Liver (tissue), 9 donors: Measurements from ENCODE around the gene TANC1. TPM values are rescaled to one million over a fixed set of nuclear protein-coding genes. Genes with fewer than 3 reads are reported as not detected.

ENCODE experiments used
- DNase-seq: peaks from one replicate; pipeline ENCODE4 v3.0.0-alpha.2; 2017; ENCODE audit warnings: low spot score
- H3K27ac ChIP-seq, 2 donors: one replicate each; pipeline ENCODE4 v1.7.0; 2013; ENCODE audit warnings: inconsistent platforms in 2 of 2, low read length in 2 of 2, control low read depth in 1 of 2, low read depth in 1 of 2, mild to moderate bottlenecking in 1 of 2
- H3K27me3 ChIP-seq, 4 donors: one replicate each; pipeline versions ENCODE4 v1.6.1 to v1.7.0; 2013; ENCODE audit warnings: low read length in 3 of 4, inconsistent platforms in 1 of 4, mild to moderate bottlenecking in 1 of 4, moderate library complexity in 1 of 4; ENCODE audit not compliant: control insufficient read depth in 4 of 4, insufficient read depth in 4 of 4
- H3K36me3 ChIP-seq, 4 donors: one replicate each; pipeline versions ENCODE4 v1.6.1 to v1.7.0; 2013; ENCODE audit warnings: low read length in 3 of 4, mild to moderate bottlenecking in 3 of 4, low read depth in 1 of 4, moderate library complexity in 1 of 4; ENCODE audit not compliant: control insufficient read depth in 4 of 4, insufficient read depth in 3 of 4
- H3K4me1 ChIP-seq, 4 donors: one replicate each; pipeline versions ENCODE4 v1.6.1 to v1.7.0; 2013; ENCODE audit warnings: low read length in 3 of 4, mild to moderate bottlenecking in 3 of 4, moderate library complexity in 1 of 4; ENCODE audit not compliant: control insufficient read depth in 4 of 4, insufficient read depth in 4 of 4
- H3K4me3 ChIP-seq, 3 donors: one replicate each; pipeline versions ENCODE4 v1.6.1 to v1.7.0; 2013; ENCODE audit warnings: low read length in 3 of 3, control low read depth in 1 of 3, low read depth in 1 of 3, mild to moderate bottlenecking in 1 of 3
- H3K9ac ChIP-seq, 2 donors: one replicate each; pipeline ENCODE4 v1.7.0; 2013; ENCODE audit warnings: low read length in 2 of 2, mild to moderate bottlenecking in 2 of 2, moderate library complexity in 2 of 2, control low read depth in 1 of 2, low read depth in 1 of 2
- H3K9me3 ChIP-seq, 4 donors: one replicate each; pipeline versions ENCODE4 v1.6.1 to v1.7.0; 2013; ENCODE audit warnings: low read length in 3 of 4; ENCODE audit not compliant: control insufficient read depth in 4 of 4
- EGR1 ChIP-seq, 2 donors: IDR thresholded peaks; 2 replicates each; pipeline ENCODE4 v1.6.1; 2016 to 2018; ENCODE audit warnings: antibody characterized with exemption in 2 of 2, low read depth in 2 of 2
- FOXA1 ChIP-seq: IDR thresholded peaks from 2 replicates; pipeline ENCODE4 v1.6.1; 2016; ENCODE audit warnings: antibody characterized with exemption
- FOXA2 ChIP-seq: IDR thresholded peaks from 2 replicates; pipeline ENCODE4 v1.6.1; 2016; ENCODE audit warnings: antibody characterized with exemption
- GABPA ChIP-seq, 2 donors: IDR thresholded peaks in 1 of 2; conservative IDR thresholded peaks in 1 of 2; 2 replicates each; pipeline ENCODE4 v1.6.1; 2016; ENCODE audit warnings: antibody characterized with exemption in 2 of 2, mild to moderate bottlenecking in 1 of 2, moderate library complexity in 1 of 2
- HNF4A ChIP-seq, 2 donors: conservative IDR thresholded peaks; 2 replicates each; pipeline ENCODE4 v1.6.1; 2016; ENCODE audit warnings: antibody characterized with exemption in 2 of 2, mild to moderate bottlenecking in 2 of 2
- HNF4G ChIP-seq: IDR thresholded peaks from 2 replicates; pipeline ENCODE4 v1.6.1; 2016; ENCODE audit warnings: antibody characterized with exemption
- JUND ChIP-seq, 2 donors: IDR thresholded peaks; 2 replicates each; pipeline ENCODE4 v1.6.1; 2016; ENCODE audit warnings: antibody characterized with exemption in 2 of 2
- NR2F2 ChIP-seq: IDR thresholded peaks from 2 replicates; pipeline ENCODE4 v1.6.1; 2016; ENCODE audit warnings: antibody characterized with exemption
- RAD21 ChIP-seq, 2 donors: IDR thresholded peaks; 2 replicates each; pipeline ENCODE4 v1.6.1; 2016; ENCODE audit warnings: antibody characterized with exemption in 2 of 2, mild to moderate bottlenecking in 2 of 2
- RXRA ChIP-seq, 2 donors: IDR thresholded peaks; 2 replicates each; pipeline ENCODE4 v1.6.1; 2017 to 2018; ENCODE audit warnings: antibody characterized with exemption in 2 of 2, mild to moderate bottlenecking in 1 of 2
- SP1 ChIP-seq: IDR thresholded peaks from 2 replicates; pipeline ENCODE4 v1.6.1; 2018; ENCODE audit warnings: antibody characterized with exemption, mild to moderate bottlenecking
- TAF1 ChIP-seq: conservative IDR thresholded peaks from 2 replicates; pipeline ENCODE4 v1.6.1; 2016; ENCODE audit warnings: antibody characterized with exemption, mild to moderate bottlenecking
- YY1 ChIP-seq: IDR thresholded peaks from 2 replicates; pipeline ENCODE4 v1.6.1; 2016; ENCODE audit warnings: antibody characterized with exemption, mild to moderate bottlenecking
- WGBS: extraction: QIAGEN DNeasy Blood & Tissue Kit; methylation state at CpG from one replicate; pipeline ENCODE4 v1.1.7; 2013; 5-methylcytosine and 5-hydroxymethylcytosine counted together
- polyA plus RNA-seq, 2 donors: library from polyadenylated mRNA; stranded (reverse) in 1 of 2; unstranded in 1 of 2; fragments of 200-250 nt in 1 of 2; fragments of >200 nt in 1 of 2; fragmentation: Nextera tagmentation in 1 of 2; extraction: Ambion mirVana in 1 of 2; gene quantifications; one replicate each; pipeline versions ENCODE4 v1.2.1 to v1.2.3, GENCODE V29; 2013 to 2015
- total RNA-seq, 2 donors: library from RNA; depleted of rRNA; stranded (reverse); fragments of >200 nt; gene quantifications; one replicate each; pipeline ENCODE4 v1.2.3, GENCODE V29; 2014
- TF ChIP-seq, protein P1 (sequence below): IDR thresholded peaks from 2 replicates; pipeline ENCODE4 v1.6.1; 2016; ENCODE audit warnings: antibody characterized with exemption
- TF ChIP-seq, protein P2 (sequence below): fragments of 150-350 bp; IDR thresholded peaks from 2 replicates; pipeline ENCODE4 v1.5.1; 2017; ENCODE audit warnings: improper control_type of control experiment, low read depth, low read length; ENCODE audit not compliant: missing input control
- TF ChIP-seq, protein P3 (sequence below): IDR thresholded peaks from 2 replicates; pipeline ENCODE4 v1.6.1; 2016; ENCODE audit warnings: antibody characterized with exemption, mild to moderate bottlenecking
- TF ChIP-seq, protein P4 (sequence below): IDR thresholded peaks from 2 replicates; pipeline ENCODE4 v1.6.1; 2016; ENCODE audit warnings: antibody characterized with exemption
- TF ChIP-seq, protein P5 (sequence below): IDR thresholded peaks from 2 replicates; pipeline ENCODE4 v1.6.1; 2016; ENCODE audit warnings: antibody characterized with exemption
- donor health status: healthy.
- donor health status: healthy.
- donor health status: healthy.
- donor health status: healthy.
- donor health status: healthy.

The TANC1 gene
- total and polyA plus RNA-seq, 4 donors, result 3.7 to 17.7 (median 5.2) TPM

DNA sequence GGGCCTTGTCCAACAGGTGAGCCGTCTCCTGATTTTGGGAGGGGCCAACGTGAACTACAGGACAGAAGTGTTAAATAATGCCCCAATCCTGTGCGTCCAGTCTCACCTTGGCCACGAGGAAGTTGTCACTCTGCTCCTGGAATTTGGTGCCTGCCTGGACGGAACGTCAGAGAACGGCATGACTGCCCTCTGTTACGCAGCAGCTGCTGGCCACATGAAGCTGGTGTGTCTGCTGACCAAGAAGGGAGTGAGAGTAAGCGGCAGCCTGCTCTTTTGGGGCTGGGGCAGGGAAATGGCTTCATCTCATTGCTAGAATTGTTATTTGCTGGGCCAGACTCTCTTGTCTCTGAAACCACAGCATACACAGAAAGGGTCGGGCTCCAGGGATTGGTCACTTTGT lies 225.8 kb downstream of the TANC1 start:
- Histone ChIP-seq H3K27me3 (no peaks in the 10 kb centered on the region), H3K9me3 (no peaks in the 10 kb centered on the region), H3K36me3 (peaks cover 0 to 15% (median 4%) of the 10 kb centered on the region in 4 donors), H3K9ac (no peak overlapping the region), H3K4me1 (no peaks in the 10 kb centered on the region), H3K27ac (no peak overlapping the region), H3K4me3 (no peak overlapping the region)
- TF ChIP-seq, protein P1, sequence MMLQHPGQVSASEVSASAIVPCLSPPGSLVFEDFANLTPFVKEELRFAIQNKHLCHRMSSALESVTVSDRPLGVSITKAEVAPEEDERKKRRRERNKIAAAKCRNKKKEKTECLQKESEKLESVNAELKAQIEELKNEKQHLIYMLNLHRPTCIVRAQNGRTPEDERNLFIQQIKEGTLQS, result no peak
- TF ChIP-seq YY1 (no peak), FOXA2 (no peak), SP1 (no peak), NR2F2 (no peak), RAD21 (IDR thresholded peaks at IDR 0.05) (no peak), RXRA (IDR thresholded peaks at IDR 0.05) (no peak), GABPA (IDR thresholded peaks at IDR 0.05 in 1 of 2, conservative IDR thresholded peaks at IDR 0.05 in 1 of 2) (no peak), TAF1 (no peak), FOXA1 (no peak), EGR1 (IDR thresholded peaks at IDR 0.05; ENCODE audit: low read depth in 2 of 2) (no peak), JUND (IDR thresholded peaks at IDR 0.05) (no peak), HNF4G (no peak), HNF4A (conservative IDR thresholded peaks at IDR 0.05) (no peak)
- TF ChIP-seq, protein P2, sequence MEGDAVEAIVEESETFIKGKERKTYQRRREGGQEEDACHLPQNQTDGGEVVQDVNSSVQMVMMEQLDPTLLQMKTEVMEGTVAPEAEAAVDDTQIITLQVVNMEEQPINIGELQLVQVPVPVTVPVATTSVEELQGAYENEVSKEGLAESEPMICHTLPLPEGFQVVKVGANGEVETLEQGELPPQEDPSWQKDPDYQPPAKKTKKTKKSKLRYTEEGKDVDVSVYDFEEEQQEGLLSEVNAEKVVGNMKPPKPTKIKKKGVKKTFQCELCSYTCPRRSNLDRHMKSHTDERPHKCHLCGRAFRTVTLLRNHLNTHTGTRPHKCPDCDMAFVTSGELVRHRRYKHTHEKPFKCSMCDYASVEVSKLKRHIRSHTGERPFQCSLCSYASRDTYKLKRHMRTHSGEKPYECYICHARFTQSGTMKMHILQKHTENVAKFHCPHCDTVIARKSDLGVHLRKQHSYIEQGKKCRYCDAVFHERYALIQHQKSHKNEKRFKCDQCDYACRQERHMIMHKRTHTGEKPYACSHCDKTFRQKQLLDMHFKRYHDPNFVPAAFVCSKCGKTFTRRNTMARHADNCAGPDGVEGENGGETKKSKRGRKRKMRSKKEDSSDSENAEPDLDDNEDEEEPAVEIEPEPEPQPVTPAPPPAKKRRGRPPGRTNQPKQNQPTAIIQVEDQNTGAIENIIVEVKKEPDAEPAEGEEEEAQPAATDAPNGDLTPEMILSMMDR, result no peak
- TF ChIP-seq, protein P3, sequence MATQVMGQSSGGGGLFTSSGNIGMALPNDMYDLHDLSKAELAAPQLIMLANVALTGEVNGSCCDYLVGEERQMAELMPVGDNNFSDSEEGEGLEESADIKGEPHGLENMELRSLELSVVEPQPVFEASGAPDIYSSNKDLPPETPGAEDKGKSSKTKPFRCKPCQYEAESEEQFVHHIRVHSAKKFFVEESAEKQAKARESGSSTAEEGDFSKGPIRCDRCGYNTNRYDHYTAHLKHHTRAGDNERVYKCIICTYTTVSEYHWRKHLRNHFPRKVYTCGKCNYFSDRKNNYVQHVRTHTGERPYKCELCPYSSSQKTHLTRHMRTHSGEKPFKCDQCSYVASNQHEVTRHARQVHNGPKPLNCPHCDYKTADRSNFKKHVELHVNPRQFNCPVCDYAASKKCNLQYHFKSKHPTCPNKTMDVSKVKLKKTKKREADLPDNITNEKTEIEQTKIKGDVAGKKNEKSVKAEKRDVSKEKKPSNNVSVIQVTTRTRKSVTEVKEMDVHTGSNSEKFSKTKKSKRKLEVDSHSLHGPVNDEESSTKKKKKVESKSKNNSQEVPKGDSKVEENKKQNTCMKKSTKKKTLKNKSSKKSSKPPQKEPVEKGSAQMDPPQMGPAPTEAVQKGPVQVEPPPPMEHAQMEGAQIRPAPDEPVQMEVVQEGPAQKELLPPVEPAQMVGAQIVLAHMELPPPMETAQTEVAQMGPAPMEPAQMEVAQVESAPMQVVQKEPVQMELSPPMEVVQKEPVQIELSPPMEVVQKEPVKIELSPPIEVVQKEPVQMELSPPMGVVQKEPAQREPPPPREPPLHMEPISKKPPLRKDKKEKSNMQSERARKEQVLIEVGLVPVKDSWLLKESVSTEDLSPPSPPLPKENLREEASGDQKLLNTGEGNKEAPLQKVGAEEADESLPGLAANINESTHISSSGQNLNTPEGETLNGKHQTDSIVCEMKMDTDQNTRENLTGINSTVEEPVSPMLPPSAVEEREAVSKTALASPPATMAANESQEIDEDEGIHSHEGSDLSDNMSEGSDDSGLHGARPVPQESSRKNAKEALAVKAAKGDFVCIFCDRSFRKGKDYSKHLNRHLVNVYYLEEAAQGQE, result no peak
- TF ChIP-seq, protein P4, sequence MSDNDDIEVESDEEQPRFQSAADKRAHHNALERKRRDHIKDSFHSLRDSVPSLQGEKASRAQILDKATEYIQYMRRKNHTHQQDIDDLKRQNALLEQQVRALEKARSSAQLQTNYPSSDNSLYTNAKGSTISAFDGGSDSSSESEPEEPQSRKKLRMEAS, result no peak
- 95% methylated on average over 10 of the region's 10 CpGs for WGBS
- no peak for DNase-seq

DNA sequence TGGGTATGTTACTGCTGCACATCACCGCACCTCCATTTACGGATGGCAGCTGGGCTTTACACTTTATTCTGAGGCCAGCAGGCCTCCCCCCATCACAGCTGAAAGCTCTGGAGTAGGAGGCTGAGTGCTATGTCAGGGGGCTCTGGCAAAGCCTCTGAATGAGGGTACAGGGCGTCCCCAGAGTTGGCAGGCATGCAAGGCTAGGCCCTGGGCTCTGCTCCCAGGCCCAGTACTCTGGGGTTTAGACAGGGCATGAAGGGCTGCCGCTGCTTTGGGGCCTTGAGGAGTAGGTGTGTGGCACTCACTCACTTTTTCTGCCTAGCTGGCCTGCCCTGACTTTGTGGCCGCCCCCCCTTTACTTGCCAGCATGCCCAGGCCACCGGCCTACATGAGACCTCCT lies 227.3 kb downstream of the TANC1 start:
- Histone ChIP-seq H3K9me3 (no peaks in the 10 kb centered on the region), H3K27me3 (no peaks in the 10 kb centered on the region), H3K36me3 (peaks cover 0 to 19% (median 4%) of the 10 kb centered on the region in 4 donors), H3K4me3 (no peak overlapping the region), H3K27ac (no peak overlapping the region), H3K9ac (no peak overlapping the region), H3K4me1 (no peaks in the 10 kb centered on the region)
- no peak for DNase-seq
- TF ChIP-seq SP1 (no peak), TAF1 (no peak), HNF4A (conservative IDR thresholded peaks at IDR 0.05) (no peak), FOXA2 (no peak), JUND (IDR thresholded peaks at IDR 0.05) (no peak), RXRA (IDR thresholded peaks at IDR 0.05) (no peak), HNF4G (no peak), YY1 (no peak), NR2F2 (no peak), GABPA (IDR thresholded peaks at IDR 0.05 in 1 of 2, conservative IDR thresholded peaks at IDR 0.05 in 1 of 2) (no peak), EGR1 (IDR thresholded peaks at IDR 0.05; ENCODE audit: low read depth in 2 of 2) (no peak)
- TF ChIP-seq, protein P1, result no peak
- TF ChIP-seq, protein P5, sequence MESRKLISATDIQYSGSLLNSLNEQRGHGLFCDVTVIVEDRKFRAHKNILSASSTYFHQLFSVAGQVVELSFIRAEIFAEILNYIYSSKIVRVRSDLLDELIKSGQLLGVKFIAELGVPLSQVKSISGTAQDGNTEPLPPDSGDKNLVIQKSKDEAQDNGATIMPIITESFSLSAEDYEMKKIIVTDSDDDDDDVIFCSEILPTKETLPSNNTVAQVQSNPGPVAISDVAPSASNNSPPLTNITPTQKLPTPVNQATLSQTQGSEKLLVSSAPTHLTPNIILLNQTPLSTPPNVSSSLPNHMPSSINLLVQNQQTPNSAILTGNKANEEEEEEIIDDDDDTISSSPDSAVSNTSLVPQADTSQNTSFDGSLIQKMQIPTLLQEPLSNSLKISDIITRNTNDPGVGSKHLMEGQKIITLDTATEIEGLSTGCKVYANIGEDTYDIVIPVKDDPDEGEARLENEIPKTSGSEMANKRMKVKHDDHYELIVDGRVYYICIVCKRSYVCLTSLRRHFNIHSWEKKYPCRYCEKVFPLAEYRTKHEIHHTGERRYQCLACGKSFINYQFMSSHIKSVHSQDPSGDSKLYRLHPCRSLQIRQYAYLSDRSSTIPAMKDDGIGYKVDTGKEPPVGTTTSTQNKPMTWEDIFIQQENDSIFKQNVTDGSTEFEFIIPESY, result no peak
- TF ChIP-seq, protein P4, result no peak
- WGBS, result 94% methylated on average over 6 of the region's 6 CpGs
